Stomach (tissue), 9 donors: ENCODE results near the gene ATP2A3. TPM values are rescaled to one million over a fixed set of nuclear protein-coding genes. Genes with fewer than 3 reads are reported as not detected.

Source experiments
- DNase-seq, 2 donors: peaks; one replicate each; pipeline versions ENCODE4 v3.0.0 to v3.0.0-alpha.2; 2013 to 2019
- H3K27ac ChIP-seq, 5 donors: fragments of 200-600 bp in 4 of 5; sonication (generic) in 4 of 5; one replicate each; pipeline ENCODE4 v1.5.1; 2013 to 2019; ENCODE audit warnings: mild to moderate bottlenecking in 1 of 5, moderate library complexity in 1 of 5
- H3K27me3 ChIP-seq, 3 donors: fragments of 200-600 bp; sonication (generic); one replicate each; pipeline ENCODE4 v1.5.1; 2017 to 2019; ENCODE audit warnings: mixed run types in 1 of 3
- H3K36me3 ChIP-seq, 4 donors: fragments of 200-600 bp; sonication (generic); 1 replicate in 3 of 4; 2 replicates in 1 of 4; pipeline ENCODE4 v1.5.1; 2016 to 2019
- H3K4me1 ChIP-seq, 4 donors: fragments of 200-600 bp; sonication (generic); one replicate each; pipeline ENCODE4 v1.5.1; 2016 to 2019
- H3K4me3 ChIP-seq, 4 donors: fragments of 200-600 bp; sonication (generic) in 3 of 4; one replicate each; pipeline ENCODE4 v1.5.1; 2016 to 2019; ENCODE audit warnings: mild to moderate bottlenecking in 1 of 4
- H3K9me3 ChIP-seq, 4 donors: fragments of 200-600 bp; sonication (generic); one replicate each; pipeline ENCODE4 v1.5.1; 2016 to 2019
- EP300 ChIP-seq: sonication (generic); formaldehyde crosslinking; IDR thresholded peaks from one replicate; pipeline ENCODE4 v1.6.1; 2017; ENCODE audit warnings: antibody characterized with exemption
- POLR2A ChIP-seq, 4 donors: fragments of 450-650 bp; IDR thresholded peaks; one replicate each; pipeline ENCODE4 v1.6.1; 2016; ENCODE audit warnings: antibody characterized with exemption in 4 of 4, control low read depth in 2 of 4, mild to moderate bottlenecking in 1 of 4, moderate library complexity in 1 of 4
- POLR2AphosphoS5 ChIP-seq, 3 donors: sonication (generic); formaldehyde crosslinking; IDR thresholded peaks; one replicate each; pipeline ENCODE4 v1.6.1; 2016; ENCODE audit warnings: antibody characterized with exemption in 3 of 3
- WGBS, 5 donors: extraction: QIAGEN DNeasy Blood & Tissue Kit in 3 of 5; methylation state at CpG; one replicate each; pipeline versions ENCODE4 v1.1.5 to v1.1.7; 2013 to 2018; 5-methylcytosine and 5-hydroxymethylcytosine counted together
- intact Hi-C: fragments of 100-400 bp; cut with DNase I; formaldehyde crosslinking; loops from one replicate; pipeline ENCODE4 v1.15.1; 2023; ENCODE audit warnings: low total_unique reads
- polyA plus RNA-seq, 3 donors: library from polyadenylated mRNA; stranded (reverse); fragments of 200-250 nt; gene quantifications; one replicate each; pipeline ENCODE4 v1.2.3, GENCODE V29; 2013
- total RNA-seq, 5 donors: library from RNA; depleted of rRNA; stranded (reverse); fragments of >200 nt; gene quantifications; one replicate each; pipeline versions ENCODE4 v1.1.0 to v1.2.3, GENCODE V29; 2014 to 2016
- TF ChIP-seq, protein P1 (sequence below), 7 experiments: fragments of 450-650 bp in 4 of 7; fragments of 200-600 bp in 3 of 7; sonication (generic) in 3 of 7; IDR thresholded peaks; one replicate each; pipeline ENCODE4 v1.5.1; 2016 to 2019; ENCODE audit warnings: antibody characterized with exemption in 7 of 7, control low read depth in 2 of 7, mild to moderate bottlenecking in 1 of 7
- donor health status: healthy with polysubstance abuse.
- donor health status: Bipolar disorder and iron deficiency.
- donor health status: healthy.

Gene ATP2A3
- total and polyA plus RNA-seq, 8 donors, result 10.4 to 1,069 (median 64.1) TPM

DNA sequence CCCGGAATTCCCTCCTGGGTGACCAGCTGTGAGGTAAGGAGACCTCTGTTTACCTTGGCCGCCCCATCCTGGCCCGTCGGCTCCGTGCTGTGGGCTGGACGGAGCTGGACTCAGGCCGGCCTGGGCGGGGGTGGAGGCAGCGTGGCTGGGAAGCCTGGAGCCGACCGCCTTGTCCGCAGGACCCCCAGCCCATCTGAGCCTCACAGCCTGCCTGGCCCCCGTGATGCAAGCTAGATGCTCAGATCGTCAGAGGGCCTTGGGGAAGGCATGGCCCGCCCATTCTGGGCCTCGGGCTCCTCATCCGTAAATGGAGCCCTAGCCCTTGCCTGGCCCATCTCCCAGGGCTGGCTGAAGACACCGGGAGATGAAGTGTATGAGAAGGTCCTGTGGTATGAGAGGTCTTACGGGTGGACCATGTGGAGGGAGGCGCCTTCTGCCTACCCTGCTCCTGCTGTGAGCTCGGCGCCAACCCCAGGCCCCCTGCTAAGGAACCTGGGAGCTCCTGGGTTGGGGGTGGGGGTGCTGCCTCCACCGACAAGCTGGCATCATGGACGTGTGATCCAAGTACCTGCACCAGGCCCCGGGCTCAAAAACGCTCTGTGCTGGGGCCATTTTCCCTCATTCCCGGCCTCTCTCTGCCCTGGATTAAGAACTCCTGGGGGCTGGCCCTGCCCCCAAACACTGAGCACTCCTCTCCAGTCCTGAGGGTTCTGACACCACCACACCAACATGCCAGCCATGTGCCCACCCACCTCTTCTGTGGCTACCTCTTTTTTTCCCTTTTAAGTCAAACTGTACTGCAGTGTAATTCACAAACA, 42.5 kb downstream of the ATP2A3 start:
- Histone ChIP-seq H3K27ac (peak overlapping the region in 1 of 5 donors; percentile 7), H3K9me3 (no peaks in the 10 kb centered on the region), H3K27me3 (no peaks in the 10 kb centered on the region), H3K36me3 (peaks cover 0 to 27% (median 20%) of the 10 kb centered on the region in 4 donors), H3K4me3 (no peak overlapping the region), H3K4me1 (peaks cover 14 to 40% (median 27%) of the 10 kb centered on the region in 4 donors)
- DNase-seq, result peak in 1 of 2 donors; percentile 72
- no peak for TF ChIP-seq EP300
- TF ChIP-seq, protein P1, sequence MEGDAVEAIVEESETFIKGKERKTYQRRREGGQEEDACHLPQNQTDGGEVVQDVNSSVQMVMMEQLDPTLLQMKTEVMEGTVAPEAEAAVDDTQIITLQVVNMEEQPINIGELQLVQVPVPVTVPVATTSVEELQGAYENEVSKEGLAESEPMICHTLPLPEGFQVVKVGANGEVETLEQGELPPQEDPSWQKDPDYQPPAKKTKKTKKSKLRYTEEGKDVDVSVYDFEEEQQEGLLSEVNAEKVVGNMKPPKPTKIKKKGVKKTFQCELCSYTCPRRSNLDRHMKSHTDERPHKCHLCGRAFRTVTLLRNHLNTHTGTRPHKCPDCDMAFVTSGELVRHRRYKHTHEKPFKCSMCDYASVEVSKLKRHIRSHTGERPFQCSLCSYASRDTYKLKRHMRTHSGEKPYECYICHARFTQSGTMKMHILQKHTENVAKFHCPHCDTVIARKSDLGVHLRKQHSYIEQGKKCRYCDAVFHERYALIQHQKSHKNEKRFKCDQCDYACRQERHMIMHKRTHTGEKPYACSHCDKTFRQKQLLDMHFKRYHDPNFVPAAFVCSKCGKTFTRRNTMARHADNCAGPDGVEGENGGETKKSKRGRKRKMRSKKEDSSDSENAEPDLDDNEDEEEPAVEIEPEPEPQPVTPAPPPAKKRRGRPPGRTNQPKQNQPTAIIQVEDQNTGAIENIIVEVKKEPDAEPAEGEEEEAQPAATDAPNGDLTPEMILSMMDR (IDR thresholded peaks at IDR 0.05), result no peak
- no peak for TF ChIP-seq POLR2A (IDR thresholded peaks at IDR 0.05)
- TF ChIP-seq POLR2AphosphoS5 (IDR thresholded peaks at IDR 0.05), result no peak
- WGBS, 5 donors, result 43 to 73% (median 46%) methylated on average over 17 to 27 of the region's 27 CpGs
- intact Hi-C loops, result no loop called here

DNA sequence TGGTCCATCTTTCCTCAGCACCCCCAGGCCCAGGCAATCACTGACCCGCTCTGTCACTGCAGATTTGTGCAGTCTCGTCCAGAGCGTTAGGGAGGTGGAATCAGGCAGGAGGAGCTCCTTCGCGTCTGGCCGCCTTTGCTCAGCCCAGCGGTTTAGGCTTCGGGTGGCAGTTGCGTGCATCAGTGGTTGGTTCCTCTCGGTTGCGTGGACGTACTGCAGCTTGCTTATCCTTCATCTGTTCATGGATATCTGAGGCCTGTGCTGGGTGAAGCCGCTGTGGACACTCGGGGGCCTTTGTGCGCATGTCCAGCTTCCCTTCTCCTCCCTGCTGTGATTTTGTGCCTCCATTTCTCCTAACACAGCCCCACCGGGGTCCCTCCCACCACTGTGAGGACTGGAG, 43.2 kb downstream of the ATP2A3 start:
- no peaks in the 10 kb centered on the region for H3K27me3 ChIP-seq
- no peak for DNase-seq
- no peak for TF ChIP-seq POLR2AphosphoS5 (IDR thresholded peaks at IDR 0.05)
- TF ChIP-seq, protein P1 (IDR thresholded peaks at IDR 0.05), result no peak
- TF ChIP-seq EP300, result no peak
- TF ChIP-seq POLR2A (IDR thresholded peaks at IDR 0.05), result no peak
- no peak overlapping the region for H3K4me3 ChIP-seq
- H3K36me3 ChIP-seq, result peaks cover 0 to 21% (median 18%) of the 10 kb centered on the region in 4 donors
- 78 to 89% (median 84%) methylated on average over 14 to 16 of the region's 16 CpGs for WGBS, 5 donors
- intact Hi-C loops, result no loop called here
- peak overlapping the region in 1 of 5 donors; percentile 7 for H3K27ac ChIP-seq
- H3K4me1 ChIP-seq, result peaks cover 21 to 47% (median 34%) of the 10 kb centered on the region in 4 donors
- no peaks in the 10 kb centered on the region for H3K9me3 ChIP-seq

DNA sequence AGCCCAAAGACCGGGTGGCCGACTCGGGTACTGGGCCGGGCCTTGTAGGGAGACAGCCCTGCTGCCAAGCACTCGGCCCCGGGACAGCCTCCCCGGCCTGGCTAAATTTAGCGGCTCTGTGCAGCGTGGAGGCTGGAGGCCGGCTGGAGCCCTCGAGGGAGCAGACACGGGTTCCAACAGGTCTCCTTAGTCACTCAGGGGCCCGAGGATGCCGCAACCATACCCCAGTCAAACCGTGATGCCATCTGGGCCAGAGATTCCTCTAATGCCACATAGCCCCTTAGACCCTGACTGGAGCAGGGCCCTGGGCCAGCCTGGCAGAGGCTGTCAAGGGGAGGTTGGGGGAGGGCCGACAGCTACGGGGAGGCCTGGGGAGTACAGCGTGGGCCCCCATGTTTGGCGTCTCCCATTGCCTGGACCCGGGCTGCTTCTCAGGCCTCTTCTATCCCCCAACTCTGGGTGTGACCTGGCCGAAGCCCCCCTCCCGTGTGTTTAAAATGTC, 45.1 kb downstream of the ATP2A3 start:
- intact Hi-C loops, result no loop called here
- WGBS, 5 donors, result 83 to 93% (median 89%) methylated on average over 11 to 22 of the region's 22 CpGs
- no peaks in the 10 kb centered on the region for H3K9me3 ChIP-seq
- no peak for DNase-seq
- TF ChIP-seq, protein P1 (IDR thresholded peaks at IDR 0.05), result no peak
- TF ChIP-seq POLR2A (IDR thresholded peaks at IDR 0.05) (no peak), EP300 (no peak), POLR2AphosphoS5 (IDR thresholded peaks at IDR 0.05) (no peak)
- H3K27ac ChIP-seq, result peak overlapping the region in 3 of 5 donors; percentile 24 to 43 (median 37)
- peaks cover 22 to 52% (median 30%) of the 10 kb centered on the region in 4 donors for H3K4me1 ChIP-seq
- H3K27me3 ChIP-seq, result no peaks in the 10 kb centered on the region
- H3K4me3 ChIP-seq, result no peak overlapping the region
- peaks cover 0 to 3% (median under 1%) of the 10 kb centered on the region in 4 donors for H3K36me3 ChIP-seq

DNA sequence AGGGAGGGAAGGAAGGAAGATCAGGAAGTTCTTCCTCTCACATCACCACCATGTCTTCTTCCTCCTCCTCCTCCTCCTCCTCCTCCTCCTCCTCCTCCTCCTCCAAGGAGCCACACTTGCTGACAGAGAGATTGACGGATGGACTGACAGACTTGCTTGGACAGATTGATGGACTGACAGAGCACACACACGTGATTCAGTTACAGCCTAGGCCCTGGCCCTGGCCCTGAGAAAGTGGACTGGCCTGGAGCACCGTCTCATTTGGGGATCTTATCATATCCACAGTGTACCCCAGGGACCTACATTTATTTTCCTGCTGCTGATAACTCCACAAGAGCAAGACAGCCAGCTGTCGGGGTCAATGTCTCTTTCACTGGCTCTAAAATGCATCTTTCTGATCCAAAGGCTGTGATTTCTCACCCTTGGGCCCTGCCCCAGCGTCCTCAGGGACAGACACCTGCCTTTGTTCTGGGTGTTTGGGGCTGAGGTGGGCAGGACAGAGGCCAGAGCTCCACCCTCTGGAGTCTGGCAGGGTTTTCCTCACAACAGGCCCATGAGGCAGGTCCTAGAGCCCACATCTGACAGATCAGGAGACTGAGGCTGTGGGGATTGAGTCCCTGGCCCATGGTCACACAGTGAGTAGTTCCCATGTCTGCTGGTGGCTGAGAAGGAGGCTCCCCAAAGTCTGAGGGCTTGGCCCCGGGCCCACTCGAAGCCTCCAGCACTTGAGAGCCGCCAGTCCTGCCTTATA, 45.7 kb downstream of the ATP2A3 start:
- H3K27me3 ChIP-seq, result no peaks in the 10 kb centered on the region
- TF ChIP-seq POLR2AphosphoS5 (IDR thresholded peaks at IDR 0.05) (no peak), POLR2A (IDR thresholded peaks at IDR 0.05) (no peak), EP300 (no peak)
- TF ChIP-seq, protein P1 (IDR thresholded peaks at IDR 0.05), result no peak
- peak overlapping the region in 3 of 5 donors; percentile 24 to 43 (median 37) for H3K27ac ChIP-seq
- H3K4me3 ChIP-seq, result no peak overlapping the region
- peaks cover 24 to 56% (median 35%) of the 10 kb centered on the region in 4 donors for H3K4me1 ChIP-seq
- intact Hi-C loops, result no loop called here
- 66 to 76% (median 70%) methylated on average over 7 to 8 of the region's 8 CpGs for WGBS, 5 donors
- H3K36me3 ChIP-seq, result no peaks in the 10 kb centered on the region
- H3K9me3 ChIP-seq, result no peaks in the 10 kb centered on the region
- no peak for DNase-seq
